SU-DHL-6 (cell line): ENCODE data around the gene ST14.

ENCODE experiments used
- H2AFZ ChIP-seq: fragments of 200-600 bp; sonication (generic); 2 replicates; pipeline ENCODE4 v1.6.1; 2014; ENCODE audit warnings: low read depth, mild to moderate bottlenecking, moderate library complexity, mixed read lengths, antibody characterized with exemption, low read length; ENCODE audit not compliant: severe bottlenecking
- H3F3A ChIP-seq: fragments of 200-600 bp; shearing (Covaris generic); 2 replicates; pipeline ENCODE4 v1.6.0; 2016; ENCODE audit warnings: antibody characterized with exemption, mild to moderate bottlenecking; ENCODE audit not compliant: insufficient read depth
- H3K27ac ChIP-seq: fragments of 200-600 bp; sonication (generic); 2 replicates; pipeline ENCODE4 v1.5.1; 2016; ENCODE audit warnings: low read depth, mild to moderate bottlenecking, low read length, moderate library complexity, mixed read lengths
- H3K27me3 ChIP-seq: fragments of 200-600 bp; sonication (generic), shearing (Covaris generic); 2 replicates; pipeline ENCODE4 v1.6.0; 2014; ENCODE audit warnings: mild to moderate bottlenecking, low read length
- H3K36me3 ChIP-seq: fragments of 200-600 bp; sonication (generic); 2 replicates; pipeline ENCODE4 v1.6.1; 2014; ENCODE audit warnings: mild to moderate bottlenecking, low read length, mixed read lengths
- H3K4me2 ChIP-seq: fragments of 300-600, 200-600 bp; shearing (Covaris generic), sonication (generic); 2 replicates; pipeline ENCODE4 v1.6.0; 2014; ENCODE audit warnings: low read length, low read depth, mild to moderate bottlenecking; ENCODE audit not compliant: poor library complexity, severe bottlenecking
- H3K4me3 ChIP-seq: fragments of 200-600 bp; sonication (generic); 2 replicates; pipeline ENCODE4 v1.5.1; 2014; ENCODE audit warnings: antibody characterized with exemption, low read length, mild to moderate bottlenecking, mixed read lengths; ENCODE audit not compliant: insufficient read depth, poor library complexity, severe bottlenecking
- H3K79me2 ChIP-seq: fragments of 200-600 bp; sonication (generic); 2 replicates; pipeline ENCODE4 v1.6.1; 2014; ENCODE audit warnings: mild to moderate bottlenecking, low read length, moderate library complexity; ENCODE audit not compliant: insufficient read depth
- H3K9ac ChIP-seq: fragments of 200-600 bp; sonication (generic); 2 replicates; pipeline ENCODE4 v1.7.0; 2014; ENCODE audit warnings: mild to moderate bottlenecking, low read length
- H3K9me2 ChIP-seq: fragments of 200-600 bp; sonication (generic); replicated peaks from 2 replicates; pipeline ENCODE4 v1.6.1; 2014; ENCODE audit warnings: low read length; ENCODE audit not compliant: insufficient read depth
- H3K9me3 ChIP-seq: fragments of 200-600 bp; sonication (generic); 2 replicates; pipeline ENCODE4 v1.6.1; 2014; ENCODE audit warnings: low read length, mixed read lengths; ENCODE audit not compliant: insufficient read depth
- H4K20me1 ChIP-seq: fragments of 200-600 bp; sonication (generic); 2 replicates; pipeline ENCODE4 v1.6.1; 2014; ENCODE audit warnings: low read depth, mild to moderate bottlenecking, antibody characterized with exemption, low read length, moderate library complexity, mixed read lengths
- EZH2phosphoT487 ChIP-seq: fragments of 200-600 bp; sonication (generic), shearing (Covaris generic); conservative IDR thresholded peaks from 2 replicates; pipeline ENCODE4 v1.6.1; 2018; ENCODE audit warnings: mild to moderate bottlenecking, antibody characterized with exemption, low read length, moderate library complexity, mixed read lengths
- TF ChIP-seq, protein P1 (sequence below): fragments of 200-600 bp; sonication (generic); IDR thresholded peaks from one replicate; pipeline ENCODE4 v1.5.1; 2017; ENCODE audit warnings: antibody characterized with exemption, mild to moderate bottlenecking, low read length, moderate library complexity; ENCODE audit not compliant: insufficient read depth, poor library complexity, severe bottlenecking

ST14 gene

DNA sequence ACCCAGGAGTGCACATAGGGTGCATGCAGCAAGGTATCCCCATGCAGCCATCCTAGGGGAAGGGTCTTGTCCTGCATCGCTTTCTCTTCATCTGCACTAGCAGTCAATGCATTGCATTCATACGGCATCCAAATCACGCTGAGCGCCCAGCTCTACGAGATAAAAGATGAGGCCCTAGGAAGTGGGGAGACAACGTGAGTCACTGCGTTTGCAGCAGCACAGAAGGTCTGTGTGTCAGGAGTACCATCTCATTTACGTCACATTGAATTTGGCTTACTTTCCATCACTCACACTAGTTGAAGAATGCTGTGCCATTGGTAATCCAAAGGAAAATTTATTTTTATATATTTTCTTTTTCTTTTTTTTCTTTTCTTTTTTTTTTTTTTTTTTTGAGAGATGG, 2.5 kb upstream of the ST14 start:
- Histone ChIP-seq H3K27me3 (no peaks in the 10 kb centered on the region), H3K9ac (no peak overlapping the region), H3K9me2 (no peaks in the 10 kb centered on the region), H2AFZ (no peak overlapping the region), H3K36me3 (no peaks in the 10 kb centered on the region), H3K9me3 (no peaks in the 10 kb centered on the region), H3K27ac (no peak overlapping the region), H3K4me2 (no peak overlapping the region), H3F3A (peaks cover 37% of the 10 kb centered on the region), H4K20me1 (no peaks in the 10 kb centered on the region), H3K4me3 (no peak overlapping the region), H3K79me2 (peaks cover 21% of the 10 kb centered on the region)
- TF ChIP-seq, protein P1, sequence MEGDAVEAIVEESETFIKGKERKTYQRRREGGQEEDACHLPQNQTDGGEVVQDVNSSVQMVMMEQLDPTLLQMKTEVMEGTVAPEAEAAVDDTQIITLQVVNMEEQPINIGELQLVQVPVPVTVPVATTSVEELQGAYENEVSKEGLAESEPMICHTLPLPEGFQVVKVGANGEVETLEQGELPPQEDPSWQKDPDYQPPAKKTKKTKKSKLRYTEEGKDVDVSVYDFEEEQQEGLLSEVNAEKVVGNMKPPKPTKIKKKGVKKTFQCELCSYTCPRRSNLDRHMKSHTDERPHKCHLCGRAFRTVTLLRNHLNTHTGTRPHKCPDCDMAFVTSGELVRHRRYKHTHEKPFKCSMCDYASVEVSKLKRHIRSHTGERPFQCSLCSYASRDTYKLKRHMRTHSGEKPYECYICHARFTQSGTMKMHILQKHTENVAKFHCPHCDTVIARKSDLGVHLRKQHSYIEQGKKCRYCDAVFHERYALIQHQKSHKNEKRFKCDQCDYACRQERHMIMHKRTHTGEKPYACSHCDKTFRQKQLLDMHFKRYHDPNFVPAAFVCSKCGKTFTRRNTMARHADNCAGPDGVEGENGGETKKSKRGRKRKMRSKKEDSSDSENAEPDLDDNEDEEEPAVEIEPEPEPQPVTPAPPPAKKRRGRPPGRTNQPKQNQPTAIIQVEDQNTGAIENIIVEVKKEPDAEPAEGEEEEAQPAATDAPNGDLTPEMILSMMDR = no peak
- no peak for TF ChIP-seq EZH2phosphoT487

DNA sequence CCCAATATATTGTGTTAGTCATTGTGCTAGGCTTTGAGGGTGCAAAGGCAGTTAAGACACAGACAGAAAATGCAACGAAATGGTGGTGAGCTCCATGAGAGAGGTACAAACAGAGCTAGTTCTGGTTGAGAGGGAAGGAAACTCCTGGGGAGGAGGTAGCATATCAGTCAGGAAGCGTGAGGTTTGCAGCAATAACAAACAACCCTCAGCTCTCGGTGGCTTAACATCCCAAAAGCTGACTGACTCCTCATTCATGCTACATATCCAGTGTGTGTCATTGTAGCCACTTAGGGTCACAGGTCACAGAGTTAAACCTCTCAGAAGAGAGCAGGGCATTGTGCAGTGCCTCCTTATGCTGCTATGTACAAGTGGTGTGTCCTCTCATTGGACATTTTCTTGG, 1.7 kb upstream of the ST14 start:
- peaks cover 29% of the 10 kb centered on the region for H3K79me2 ChIP-seq
- no peak overlapping the region for H3K9ac ChIP-seq
- no peaks in the 10 kb centered on the region for H3K9me3 ChIP-seq
- H3K4me2 ChIP-seq = no peak overlapping the region
- no peak overlapping the region for H2AFZ ChIP-seq
- TF ChIP-seq, protein P1 = no peak
- no peak for TF ChIP-seq EZH2phosphoT487
- H3K27ac ChIP-seq = no peak overlapping the region
- no peaks in the 10 kb centered on the region for H4K20me1 ChIP-seq
- peaks cover 40% of the 10 kb centered on the region for H3F3A ChIP-seq
- no peaks in the 10 kb centered on the region for H3K9me2 ChIP-seq
- H3K27me3 ChIP-seq = no peaks in the 10 kb centered on the region
- H3K36me3 ChIP-seq = no peaks in the 10 kb centered on the region
- no peak overlapping the region for H3K4me3 ChIP-seq

DNA sequence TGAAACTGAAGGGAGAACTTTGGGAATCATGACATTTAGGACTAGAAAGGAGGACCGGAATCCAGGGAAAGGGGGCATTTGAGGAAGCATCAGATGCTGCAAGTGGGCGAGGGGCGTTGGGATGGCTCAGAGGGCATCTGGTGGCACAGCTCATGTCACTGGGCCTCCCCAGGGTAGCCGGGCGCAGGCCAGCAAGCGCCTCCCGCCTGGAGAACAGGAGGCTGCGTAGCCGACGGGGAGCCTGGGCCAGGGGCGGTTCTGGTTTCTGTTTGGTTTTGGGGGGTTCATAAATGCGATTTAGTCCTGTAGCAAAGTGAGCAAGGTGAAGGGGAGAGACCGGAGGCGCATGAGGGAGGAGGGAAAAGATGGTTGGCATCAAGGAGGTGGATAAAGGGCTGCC, 443 bp upstream of the ST14 start:
- Histone ChIP-seq H3K4me2 (peak overlapping the region; percentile 14), H3K36me3 (no peaks in the 10 kb centered on the region), H3K9ac (no peak overlapping the region), H2AFZ (no peak overlapping the region), H4K20me1 (no peaks in the 10 kb centered on the region), H3K4me3 (no peak overlapping the region), H3K79me2 (peaks cover 42% of the 10 kb centered on the region), H3F3A (peaks cover 34% of the 10 kb centered on the region), H3K27me3 (no peaks in the 10 kb centered on the region), H3K27ac (no peak overlapping the region), H3K9me3 (no peaks in the 10 kb centered on the region), H3K9me2 (no peaks in the 10 kb centered on the region)
- TF ChIP-seq EZH2phosphoT487 = no peak
- TF ChIP-seq, protein P1 = no peak
